ENCODE data around the gene IBTK. TPM values are rescaled to one million over a fixed set of nuclear protein-coding genes. Genes with fewer than 3 reads are reported as not detected.

Gene IBTK
- total RNA-seq, 1 experiment from 2014 or later = 25.9 TPM

GRCh38 chr6:82145926-82146452 lies 101.6 kb downstream of the IBTK start:
- H3K4me3 ChIP-seq = no peak overlapping the region
- H3K27me3 ChIP-seq (ENCODE audit: insufficient read depth, low read depth) = no peaks in the 10 kb centered on the region
- no peaks in the 10 kb centered on the region for H3K9me2 ChIP-seq (ENCODE audit: insufficient read depth)
- no peak for DNase-seq
- no peaks in the 10 kb centered on the region; the same call in 1 of the 2 replicates for H3F3A ChIP-seq (ENCODE audit: insufficient read depth, low read depth)
- no peaks in the 10 kb centered on the region for H3K9me3 ChIP-seq (ENCODE audit: insufficient read depth, low read depth)
- H2AFZ ChIP-seq = no peak overlapping the region
- no peaks in the 10 kb centered on the region for H4K20me1 ChIP-seq (ENCODE audit: insufficient read depth)
- H3K4me2 ChIP-seq = no peak overlapping the region
- intact Hi-C loops (cut with micrococcal nuclease; ENCODE audit: unreplicated experiment) = no loop called here
- TF ChIP-seq EZH2 (IDR thresholded peaks at IDR 0.05; ENCODE audit: low read depth) (no peak), CTCF (conservative IDR thresholded peaks at IDR 0.05) (no peak)
- CTCF ChIA-PET = no interaction called here
- no TSS peak for BruUV-seq (replicated peaks)
- H3K36me3 ChIP-seq (ENCODE audit: low read depth) = no peaks in the 10 kb centered on the region
- POLR2A ChIA-PET (ENCODE audit: unreplicated experiment) = no interaction called here
- no peaks in the 10 kb centered on the region for H3K79me2 ChIP-seq (ENCODE audit: low read depth)
- peaks cover 16% of the 10 kb centered on the region for H3K4me1 ChIP-seq (replicated peaks; ENCODE audit: insufficient read depth)
- H3K27ac ChIP-seq = no peak overlapping the region

- CTCF ChIA-PET = no interaction called here
These were observed 102.6 kb downstream of the IBTK start for GRCh38 chr6:82144852-82145340.

More at GRCh38 chr6:82144852-82145340, 102.6 kb downstream of the IBTK start:
- BruUV-seq (replicated peaks) = no TSS peak
- Histone ChIP-seq H3K27ac (0 out of 2 replicates have a peak overlapping the region, but pooled peaks have one; percentile 37), H3K79me2 (ENCODE audit: low read depth) (no peaks in the 10 kb centered on the region), H3F3A (ENCODE audit: insufficient read depth, low read depth) (no peaks in the 10 kb centered on the region; the same call in 1 of the 2 replicates), H3K4me1 (replicated peaks; ENCODE audit: insufficient read depth) (peaks cover 16% of the 10 kb centered on the region), H3K9me2 (ENCODE audit: insufficient read depth) (no peaks in the 10 kb centered on the region), H2AFZ (no peak overlapping the region), H3K36me3 (ENCODE audit: low read depth) (no peaks in the 10 kb centered on the region), H3K9me3 (ENCODE audit: insufficient read depth, low read depth) (no peaks in the 10 kb centered on the region), H4K20me1 (ENCODE audit: insufficient read depth) (no peaks in the 10 kb centered on the region), H3K4me2 (peak overlapping the region; percentile 62), H3K4me3 (peak overlapping the region; percentile 14; the same call in 1 of the 2 replicates), H3K27me3 (ENCODE audit: insufficient read depth, low read depth) (no peaks in the 10 kb centered on the region)
- intact Hi-C loops (cut with micrococcal nuclease; ENCODE audit: unreplicated experiment) = no loop called here
- peak; percentile 47 to 52 for DNase-seq
- POLR2A ChIA-PET (ENCODE audit: unreplicated experiment) = interaction anchor here (0.7 kb wide), 1 partner anchor 29 kb away, joined by 7 read pairs; no protein-coding TSS in a partner anchor
- no peak for TF ChIP-seq EZH2 (IDR thresholded peaks at IDR 0.05; ENCODE audit: low read depth)
- no peak for TF ChIP-seq CTCF (conservative IDR thresholded peaks at IDR 0.05)
